HEK293T (cell line): ENCODE results near the gene TCP11.

Experiments used
- ELF4 ChIP-seq: fragments of 450-650 bp; IDR thresholded peaks from 2 replicates; pipeline ENCODE4 v1.6.1; 2017; ENCODE audit warnings: antibody characterized with exemption
- FOXA1 ChIP-seq: fragments of 450-650 bp; IDR thresholded peaks from 2 replicates; pipeline ENCODE4 v1.6.1; 2016; ENCODE audit warnings: mild to moderate bottlenecking
- FOXK2 ChIP-seq: fragments of 450-650 bp; IDR thresholded peaks from 2 replicates; pipeline ENCODE4 v1.6.1; 2016; ENCODE audit warnings: mild to moderate bottlenecking
- HDGF ChIP-seq: fragments of 450-650 bp; IDR thresholded peaks from 2 replicates; pipeline ENCODE4 v1.6.1; 2017; ENCODE audit warnings: antibody characterized with exemption, borderline replicate concordance
- LEF1 ChIP-seq: fragments of 450-650 bp; IDR thresholded peaks from 2 replicates; pipeline ENCODE4 v1.6.1; 2017; ENCODE audit warnings: mild to moderate bottlenecking, borderline replicate concordance
- SUZ12 ChIP-seq: fragments of 450-650 bp; IDR thresholded peaks from 2 replicates; pipeline ENCODE4 v1.6.1; 2016; ENCODE audit warnings: mild to moderate bottlenecking
- TARDBP ChIP-seq: fragments of 450-650 bp; IDR thresholded peaks from 2 replicates; pipeline ENCODE4 v1.6.1; 2016
- ZNF384 ChIP-seq: fragments of 450-650 bp; IDR thresholded peaks from 2 replicates; pipeline ENCODE4 v1.6.1; 2016
- TF ChIP-seq, protein P1 (sequence below): fragments of 450-650 bp; IDR thresholded peaks from 2 replicates; pipeline ENCODE4 v1.6.1; 2016

DNA sequence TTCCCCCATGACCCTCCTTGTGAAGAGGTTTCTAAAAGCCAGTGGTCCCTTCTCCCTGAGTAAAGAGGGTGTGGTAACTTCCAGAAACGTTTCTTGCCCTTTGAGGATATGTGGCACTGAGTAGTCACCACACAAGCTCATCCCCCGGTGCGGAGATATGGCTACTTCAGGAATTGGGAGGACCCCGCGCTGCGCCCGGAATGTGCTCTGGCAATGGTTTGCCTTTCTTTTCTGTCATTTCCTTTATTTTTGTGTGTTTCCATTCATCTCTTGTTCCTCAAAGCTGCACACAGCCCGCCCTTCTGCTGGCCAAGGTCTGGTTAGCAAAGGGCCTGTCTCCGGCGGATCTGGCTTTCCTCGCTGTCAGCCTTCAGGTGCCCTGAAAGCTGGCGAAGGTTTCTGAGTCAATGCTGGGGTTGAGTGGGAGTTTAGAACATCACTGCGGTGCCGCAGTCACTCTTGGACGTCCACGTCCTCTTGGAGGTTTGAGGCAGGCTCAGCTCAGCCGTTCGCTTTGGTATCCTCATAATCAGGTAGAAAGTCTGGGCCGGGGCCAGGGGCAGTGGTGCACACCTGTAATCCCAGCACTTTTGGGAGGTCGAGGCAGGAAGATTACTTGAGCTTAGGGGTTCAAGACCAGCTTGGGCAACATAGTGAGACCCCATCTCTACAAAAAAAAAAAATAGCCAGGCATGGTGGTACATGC, 67.2 kb downstream of the TCP11 start:
- no peak for TF ChIP-seq FOXA1
- no peak for TF ChIP-seq HDGF
- no peak for TF ChIP-seq ELF4
- TF ChIP-seq TARDBP, result no peak
- no peak for TF ChIP-seq FOXK2
- TF ChIP-seq ZNF384, result no peak
- no peak for TF ChIP-seq LEF1
- TF ChIP-seq, protein P1, sequence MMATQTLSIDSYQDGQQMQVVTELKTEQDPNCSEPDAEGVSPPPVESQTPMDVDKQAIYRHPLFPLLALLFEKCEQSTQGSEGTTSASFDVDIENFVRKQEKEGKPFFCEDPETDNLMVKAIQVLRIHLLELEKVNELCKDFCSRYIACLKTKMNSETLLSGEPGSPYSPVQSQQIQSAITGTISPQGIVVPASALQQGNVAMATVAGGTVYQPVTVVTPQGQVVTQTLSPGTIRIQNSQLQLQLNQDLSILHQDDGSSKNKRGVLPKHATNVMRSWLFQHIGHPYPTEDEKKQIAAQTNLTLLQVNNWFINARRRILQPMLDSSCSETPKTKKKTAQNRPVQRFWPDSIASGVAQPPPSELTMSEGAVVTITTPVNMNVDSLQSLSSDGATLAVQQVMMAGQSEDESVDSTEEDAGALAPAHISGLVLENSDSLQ, result no peak
- TF ChIP-seq SUZ12, result no peak
